ENCODE measurements around the gene RNF169. TPM values are rescaled to one million over a fixed set of nuclear protein-coding genes. Genes with fewer than 3 reads are reported as not detected.

RNF169 gene
- total RNA-seq, 1 donor, result 32.6 TPM

- Histone ChIP-seq H3K79me2 (ENCODE audit: insufficient read depth, low read length) (peaks cover 96% of the 10 kb centered on the region), H3K36me3 (ENCODE audit: insufficient read depth, low read length) (no peaks in the 10 kb centered on the region), H3K9me3 (ENCODE audit: low read depth, low read length) (no peaks in the 10 kb centered on the region), H4K20me1 (ENCODE audit: insufficient read depth, low read length) (peaks cover 59% of the 10 kb centered on the region), H3K27ac (ENCODE audit: low read depth, low read length) (no peak overlapping the region), H2AFZ (ENCODE audit: low read length) (no peak overlapping the region), H3K4me2 (ENCODE audit: insufficient read depth, low read length) (no peak overlapping the region), H3K27me3 (ENCODE audit: insufficient read depth, low read length) (no peaks in the 10 kb centered on the region), H3K4me1 (ENCODE audit: insufficient read depth, low read length) (peaks cover 17% of the 10 kb centered on the region), H3K4me3 (ENCODE audit: insufficient read depth, low read length) (no peak overlapping the region)
- no peak for DNase-seq (ENCODE audit: insufficient read length, low spot score, missing footprints)
- no peak for TF ChIP-seq CTCF (IDR thresholded peaks at IDR 0.05; ENCODE audit: extremely low read depth, low read depth, low read length)
These were observed 28.4 kb downstream of the RNF169 start for GRCh38 chr11:74777038-74777437.

GRCh38 chr11:74777877-74778276, 29.2 kb downstream of the RNF169 start:
- H3K4me1 ChIP-seq (ENCODE audit: insufficient read depth, low read length), result peaks cover 19% of the 10 kb centered on the region
- peaks cover 61% of the 10 kb centered on the region for H4K20me1 ChIP-seq (ENCODE audit: insufficient read depth, low read length)
- no peaks in the 10 kb centered on the region for H3K27me3 ChIP-seq (ENCODE audit: insufficient read depth, low read length)
- no peak overlapping the region for H3K4me3 ChIP-seq (ENCODE audit: insufficient read depth, low read length)
- H3K79me2 ChIP-seq (ENCODE audit: insufficient read depth, low read length), result peaks cover 96% of the 10 kb centered on the region
- H3K4me2 ChIP-seq (ENCODE audit: insufficient read depth, low read length), result no peak overlapping the region
- H3K27ac ChIP-seq (ENCODE audit: low read depth, low read length), result no peak overlapping the region
- no peak for TF ChIP-seq CTCF (IDR thresholded peaks at IDR 0.05; ENCODE audit: extremely low read depth, low read depth, low read length)
- H2AFZ ChIP-seq (ENCODE audit: low read length), result no peak overlapping the region
- no peaks in the 10 kb centered on the region for H3K9me3 ChIP-seq (ENCODE audit: low read depth, low read length)
- no peak for DNase-seq (ENCODE audit: insufficient read length, low spot score, missing footprints)
- no peaks in the 10 kb centered on the region for H3K36me3 ChIP-seq (ENCODE audit: insufficient read depth, low read length)

GRCh38 chr11:74778581-74778980, 29.9 kb downstream of the RNF169 start:
- H3K4me2 ChIP-seq (ENCODE audit: insufficient read depth, low read length), result no peak overlapping the region
- peaks cover 26% of the 10 kb centered on the region for H3K4me1 ChIP-seq (ENCODE audit: insufficient read depth, low read length)
- H2AFZ ChIP-seq (ENCODE audit: low read length), result no peak overlapping the region
- peaks cover 96% of the 10 kb centered on the region for H3K79me2 ChIP-seq (ENCODE audit: insufficient read depth, low read length)
- no peak for DNase-seq (ENCODE audit: insufficient read length, low spot score, missing footprints)
- peaks cover 59% of the 10 kb centered on the region for H4K20me1 ChIP-seq (ENCODE audit: insufficient read depth, low read length)
- no peaks in the 10 kb centered on the region for H3K9me3 ChIP-seq (ENCODE audit: low read depth, low read length)
- no peak overlapping the region for H3K27ac ChIP-seq (ENCODE audit: low read depth, low read length)
- H3K36me3 ChIP-seq (ENCODE audit: insufficient read depth, low read length), result no peaks in the 10 kb centered on the region
- no peaks in the 10 kb centered on the region for H3K27me3 ChIP-seq (ENCODE audit: insufficient read depth, low read length)
- no peak for TF ChIP-seq CTCF (IDR thresholded peaks at IDR 0.05; ENCODE audit: extremely low read depth, low read depth, low read length)
- H3K4me3 ChIP-seq (ENCODE audit: insufficient read depth, low read length), result no peak overlapping the region

GRCh38 chr11:74780248-74781005, 31.8 kb downstream of the RNF169 start:
- H3K9me3 ChIP-seq (ENCODE audit: low read depth, low read length), result no peaks in the 10 kb centered on the region
- H3K36me3 ChIP-seq (ENCODE audit: insufficient read depth, low read length), result no peaks in the 10 kb centered on the region
- no peak overlapping the region for H3K4me3 ChIP-seq (ENCODE audit: insufficient read depth, low read length)
- no peak for TF ChIP-seq CTCF (IDR thresholded peaks at IDR 0.05; ENCODE audit: extremely low read depth, low read depth, low read length)
- no peak for DNase-seq (ENCODE audit: insufficient read length, low spot score, missing footprints)
- peaks cover 95% of the 10 kb centered on the region for H3K79me2 ChIP-seq (ENCODE audit: insufficient read depth, low read length)
- peak overlapping the region; percentile 2 for H3K4me2 ChIP-seq (ENCODE audit: insufficient read depth, low read length)
- peaks cover 53% of the 10 kb centered on the region for H4K20me1 ChIP-seq (ENCODE audit: insufficient read depth, low read length)
- H3K27me3 ChIP-seq (ENCODE audit: insufficient read depth, low read length), result no peaks in the 10 kb centered on the region
- peaks cover 34% of the 10 kb centered on the region for H3K4me1 ChIP-seq (ENCODE audit: insufficient read depth, low read length)
- H2AFZ ChIP-seq (ENCODE audit: low read length), result no peak overlapping the region
- peak overlapping the region; percentile 27 for H3K27ac ChIP-seq (ENCODE audit: low read depth, low read length)

Data from osteoblast (primary cell).